ENCODE measurements around the gene ZDHHC19. TPM values are rescaled to one million over a fixed set of nuclear protein-coding genes. Genes with fewer than 3 reads are reported as not detected.
"Not testable (repeated sequence)": the region's sequence is repeated elsewhere in the genome, so short reads cannot be mapped to it uniquely, and the experiment has no call there.

Gene ZDHHC19
- total RNA-seq, 1 experiment from 2014 or later = not detected

DNA sequence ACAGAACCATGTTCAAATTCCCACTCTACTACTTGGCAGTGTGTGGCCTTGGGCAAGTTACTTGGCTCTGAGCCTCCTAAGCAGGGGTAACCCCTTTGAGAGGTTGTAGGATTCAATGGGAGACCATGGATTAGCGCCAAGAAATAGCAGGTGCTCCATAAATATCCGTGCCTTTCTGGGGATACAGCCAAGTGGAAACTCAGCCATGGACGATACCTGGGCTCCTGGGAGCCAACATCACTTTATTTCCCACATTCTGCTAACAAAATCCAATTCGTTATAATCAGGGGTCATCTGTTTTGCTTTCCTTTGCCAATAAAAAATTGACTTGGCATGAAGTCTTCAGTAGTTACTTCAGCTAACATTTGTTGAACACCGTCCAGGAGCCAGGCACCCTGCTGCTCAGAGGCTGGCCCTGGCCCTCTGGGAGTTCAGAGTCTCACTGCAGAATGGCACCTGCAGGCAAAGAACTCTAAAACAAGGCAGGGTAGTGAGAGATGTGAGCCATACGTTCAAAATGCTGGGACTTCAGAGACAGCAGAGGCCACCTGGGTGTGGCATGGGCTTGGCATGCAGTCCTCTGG, 42.3 kb downstream of the ZDHHC19 start:
- no peaks in the 10 kb centered on the region for H3K4me1 ChIP-seq (replicated peaks)
- H3K27ac ChIP-seq = no peak overlapping the region
- no peak overlapping the region for H3K4me3 ChIP-seq
- no peaks in the 10 kb centered on the region for H3K27me3 ChIP-seq (replicated peaks)
- H3K36me3 ChIP-seq = no peaks in the 10 kb centered on the region
- no peak for DNase-seq (ENCODE audit: low read depth in 1 of 2, low spot score in 2 of 2)
- H3K9me3 ChIP-seq (replicated peaks) = no peaks in the 10 kb centered on the region

DNA sequence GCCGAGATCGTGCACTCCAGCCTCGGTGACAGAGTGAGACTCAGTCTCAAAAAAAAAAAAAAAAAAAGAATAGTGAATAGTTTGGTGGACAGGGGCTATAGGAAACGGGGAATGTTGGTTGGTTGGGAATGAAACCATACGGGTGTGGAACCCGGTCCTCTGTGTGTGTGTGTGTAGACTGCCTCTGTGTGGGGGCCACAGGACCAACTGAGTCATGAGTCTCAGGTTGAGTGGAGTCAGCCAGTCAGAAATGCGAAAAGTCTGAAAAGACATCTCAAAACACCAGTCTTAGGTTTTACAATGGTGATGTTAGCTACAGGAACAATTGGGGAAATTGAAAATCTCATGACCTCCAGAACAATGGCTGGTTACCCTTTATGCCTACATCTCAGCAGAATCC, 44.5 kb downstream of the ZDHHC19 start:
- no peaks in the 10 kb centered on the region for H3K36me3 ChIP-seq
- H3K9me3 ChIP-seq (replicated peaks) = no peaks in the 10 kb centered on the region
- no peak for DNase-seq (ENCODE audit: low read depth in 1 of 2, low spot score in 2 of 2)
- H3K27ac ChIP-seq = no peak overlapping the region
- no peaks in the 10 kb centered on the region for H3K27me3 ChIP-seq (replicated peaks)
- H3K4me3 ChIP-seq = no peak overlapping the region
- H3K4me1 ChIP-seq (replicated peaks) = no peaks in the 10 kb centered on the region

DNA sequence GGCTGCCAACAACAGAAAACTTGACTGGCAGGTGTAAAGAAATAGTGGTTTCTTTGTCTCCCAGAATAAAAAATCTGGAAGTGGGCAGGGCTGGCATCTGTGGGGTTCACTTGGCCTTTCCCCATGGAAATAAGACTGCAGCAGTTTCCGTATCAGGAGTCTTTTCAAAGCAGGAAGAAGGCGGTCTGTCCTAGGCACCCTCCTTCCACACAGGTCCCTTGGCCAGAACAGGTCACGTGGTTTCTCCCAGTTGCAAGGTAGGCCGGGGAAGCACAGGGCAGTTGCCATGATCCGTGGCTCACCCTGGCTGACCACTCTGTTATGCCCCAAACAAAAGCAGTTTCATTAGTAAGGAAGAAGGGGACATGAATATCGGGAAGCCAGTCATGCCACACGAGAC, 45.4 kb downstream of the ZDHHC19 start:
- Histone ChIP-seq H3K36me3 (no peaks in the 10 kb centered on the region), H3K4me3 (no peak overlapping the region), H3K27me3 (replicated peaks) (no peaks in the 10 kb centered on the region), H3K4me1 (replicated peaks) (no peaks in the 10 kb centered on the region), H3K27ac (no peak overlapping the region), H3K9me3 (replicated peaks) (no peaks in the 10 kb centered on the region)
- DNase-seq (ENCODE audit: low read depth in 1 of 2, low spot score in 2 of 2) = no peak

DNA sequence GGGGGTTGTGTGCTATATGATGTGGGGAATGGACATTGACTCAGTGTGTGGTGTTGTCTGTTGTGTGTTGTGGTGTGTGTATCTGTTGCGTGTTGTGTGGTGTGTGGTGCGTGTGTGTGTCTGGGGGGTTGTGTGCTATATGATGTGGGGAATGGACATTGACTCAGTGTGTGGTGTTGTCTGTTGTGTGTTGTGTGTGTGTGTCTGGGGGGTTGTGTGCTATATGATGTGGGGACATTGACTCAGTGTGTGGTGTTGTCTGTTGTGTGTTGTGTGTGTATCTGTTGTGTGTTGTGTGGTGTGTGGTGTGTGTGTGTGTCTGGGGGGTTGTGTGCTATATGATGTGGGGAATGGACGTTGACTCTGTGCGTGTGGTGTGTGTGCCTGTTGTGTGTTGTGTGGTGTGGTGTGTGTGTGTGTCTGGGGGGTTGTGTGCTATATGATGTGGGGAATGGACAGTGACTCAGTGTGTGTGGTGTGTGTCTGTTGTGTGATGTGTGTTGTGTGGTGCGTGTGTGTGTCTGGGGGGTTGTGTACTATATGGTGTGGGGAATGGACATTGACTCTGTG, 46.1 kb downstream of the ZDHHC19 start:
- H3K27ac ChIP-seq; H3K27me3 ChIP-seq (replicated peaks); H3K4me3 ChIP-seq; DNase-seq (ENCODE audit: low read depth in 1 of 2, low spot score in 2 of 2); H3K9me3 ChIP-seq (replicated peaks); H3K4me1 ChIP-seq (replicated peaks); H3K36me3 ChIP-seq: not testable (repeated sequence)

DNA sequence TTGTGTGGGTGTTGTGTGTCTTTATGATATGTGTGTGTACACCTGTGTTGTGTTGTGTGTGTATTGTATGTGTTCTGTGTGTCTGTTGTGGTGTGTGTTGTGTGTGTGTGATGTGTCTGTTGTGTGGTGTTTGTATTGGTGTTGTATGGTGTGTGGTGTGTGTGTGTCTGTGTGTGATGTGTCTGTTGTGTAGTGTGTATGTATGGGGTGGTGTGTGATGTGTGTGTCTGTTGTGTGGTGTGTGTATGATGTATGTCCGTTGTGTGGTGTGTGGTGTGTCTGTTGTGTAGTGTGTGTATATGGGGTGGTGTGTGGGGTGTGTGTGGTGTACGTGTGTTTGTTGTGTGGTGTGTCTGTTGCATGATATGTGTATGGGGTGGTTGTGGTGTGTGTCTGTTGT, 46.6 kb downstream of the ZDHHC19 start:
- H3K4me3 ChIP-seq = no peak overlapping the region

DNA sequence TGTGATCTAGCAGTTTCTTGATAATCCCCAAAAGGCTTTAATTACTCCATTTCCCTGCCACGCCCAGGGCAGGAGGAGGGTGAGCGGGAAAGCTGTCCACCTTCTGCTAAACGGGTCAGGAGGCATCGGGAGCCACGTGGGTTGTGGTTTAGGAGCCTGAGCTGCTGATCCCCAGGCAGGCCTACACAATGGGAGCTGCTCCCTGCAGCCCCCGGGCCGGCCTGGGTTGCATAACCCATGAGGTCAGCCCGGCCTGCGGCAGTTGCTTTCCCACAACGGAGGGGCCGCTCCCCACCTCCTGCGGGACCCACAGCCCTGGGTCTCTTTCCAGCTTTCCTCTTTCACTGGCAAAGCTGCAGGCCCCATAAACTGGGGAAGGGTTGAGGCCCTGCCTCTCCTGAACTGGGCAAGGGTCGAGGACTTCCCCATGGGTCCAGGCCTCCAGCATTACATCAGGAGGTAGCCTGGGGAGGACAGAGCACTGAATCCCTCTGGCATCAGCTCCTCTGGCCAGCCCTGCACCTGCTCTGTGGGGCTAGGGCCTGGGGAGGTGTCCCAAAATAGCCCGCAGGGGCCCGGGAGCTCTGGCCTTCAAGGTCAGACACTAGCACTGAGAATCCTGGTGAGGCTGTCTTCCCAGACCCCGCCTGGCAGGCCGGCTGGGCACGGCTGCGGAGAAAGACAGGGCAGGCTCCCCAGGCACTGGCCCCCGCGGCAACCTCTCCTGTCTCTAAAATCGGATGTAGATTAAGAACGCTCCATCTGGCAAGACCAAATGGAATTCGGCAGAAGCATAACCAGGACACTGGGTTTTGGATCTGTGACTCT, 47.3 kb downstream of the ZDHHC19 start:
- DNase-seq (ENCODE audit: low read depth in 1 of 2, low spot score in 2 of 2) = no peak
- Histone ChIP-seq H3K9me3 (replicated peaks) (no peaks in the 10 kb centered on the region), H3K4me3 (no peak overlapping the region)

More for the DNA sequence above, 46.6 kb downstream of the ZDHHC19 start:
- H3K4me1 ChIP-seq (replicated peaks) = no peaks in the 10 kb centered on the region; the same call in 1 of the 2 replicates
- H3K27me3 ChIP-seq (replicated peaks) = no peaks in the 10 kb centered on the region
- no peak overlapping the region for H3K27ac ChIP-seq
- H3K9me3 ChIP-seq (replicated peaks) = no peaks in the 10 kb centered on the region
- H3K36me3 ChIP-seq = no peaks in the 10 kb centered on the region
- no peak for DNase-seq (ENCODE audit: low read depth in 1 of 2, low spot score in 2 of 2)

DNA sequence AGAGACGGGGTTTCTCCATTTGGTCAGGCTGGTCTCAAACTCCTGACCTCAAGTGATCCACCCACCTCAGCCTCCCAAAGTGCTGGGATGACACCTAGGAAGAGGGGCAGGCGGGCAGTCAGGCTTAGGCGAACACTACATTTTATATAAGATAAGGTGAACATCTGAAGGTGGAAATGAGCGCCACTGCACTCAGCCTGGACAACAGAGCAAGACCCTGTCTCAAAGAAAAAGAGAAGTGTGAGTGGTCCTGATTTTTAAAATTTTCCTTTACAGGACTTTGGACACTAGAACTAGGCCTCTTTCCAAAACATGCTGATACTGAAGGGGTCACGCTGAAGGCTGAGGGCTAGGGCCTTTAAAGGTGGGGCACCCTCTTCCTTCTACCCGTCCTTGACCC, 48.0 kb downstream of the ZDHHC19 start:
- no peak for DNase-seq (ENCODE audit: low read depth in 1 of 2, low spot score in 2 of 2)
- no peak overlapping the region for H3K4me3 ChIP-seq
- no peak overlapping the region for H3K27ac ChIP-seq
- no peaks in the 10 kb centered on the region for H3K27me3 ChIP-seq (replicated peaks)
- H3K36me3 ChIP-seq = no peaks in the 10 kb centered on the region
- H3K9me3 ChIP-seq (replicated peaks) = no peaks in the 10 kb centered on the region
- no peaks in the 10 kb centered on the region; the same call in 1 of the 2 replicates for H3K4me1 ChIP-seq (replicated peaks)

More for the DNA sequence above, 47.3 kb downstream of the ZDHHC19 start:
- H3K27me3 ChIP-seq (replicated peaks) = no peaks in the 10 kb centered on the region
- no peaks in the 10 kb centered on the region for H3K36me3 ChIP-seq
- H3K27ac ChIP-seq = no peak overlapping the region
- no peaks in the 10 kb centered on the region; the same call in 1 of the 2 replicates for H3K4me1 ChIP-seq (replicated peaks)

DNA sequence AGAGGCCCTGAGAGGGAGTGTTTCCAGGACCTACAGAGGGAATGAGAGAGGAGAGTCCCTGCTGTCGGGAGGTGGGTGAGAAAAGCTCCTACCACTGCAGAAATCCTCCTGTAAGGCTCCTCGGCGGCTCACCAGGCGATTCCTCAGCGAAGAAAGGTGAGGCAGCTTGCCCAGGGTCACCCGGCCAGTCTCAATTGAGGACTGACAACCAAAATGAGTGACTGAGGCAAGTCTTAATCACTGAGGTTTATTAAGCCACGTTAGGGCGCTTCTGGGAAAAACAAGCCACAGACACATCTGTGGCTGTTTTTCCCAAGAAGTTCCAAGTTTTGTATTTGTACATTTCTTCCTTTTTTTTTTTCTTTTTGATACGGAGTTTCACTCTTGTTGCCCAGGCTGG, 48.5 kb downstream of the ZDHHC19 start:
- DNase-seq (ENCODE audit: low read depth in 1 of 2, low spot score in 2 of 2) = no peak
- H3K27me3 ChIP-seq (replicated peaks) = no peaks in the 10 kb centered on the region
- H3K4me1 ChIP-seq (replicated peaks) = no peaks in the 10 kb centered on the region; the same call in 1 of the 2 replicates
- H3K4me3 ChIP-seq = no peak overlapping the region
- no peaks in the 10 kb centered on the region for H3K36me3 ChIP-seq
- no peaks in the 10 kb centered on the region for H3K9me3 ChIP-seq (replicated peaks)
- no peak overlapping the region for H3K27ac ChIP-seq

DNA sequence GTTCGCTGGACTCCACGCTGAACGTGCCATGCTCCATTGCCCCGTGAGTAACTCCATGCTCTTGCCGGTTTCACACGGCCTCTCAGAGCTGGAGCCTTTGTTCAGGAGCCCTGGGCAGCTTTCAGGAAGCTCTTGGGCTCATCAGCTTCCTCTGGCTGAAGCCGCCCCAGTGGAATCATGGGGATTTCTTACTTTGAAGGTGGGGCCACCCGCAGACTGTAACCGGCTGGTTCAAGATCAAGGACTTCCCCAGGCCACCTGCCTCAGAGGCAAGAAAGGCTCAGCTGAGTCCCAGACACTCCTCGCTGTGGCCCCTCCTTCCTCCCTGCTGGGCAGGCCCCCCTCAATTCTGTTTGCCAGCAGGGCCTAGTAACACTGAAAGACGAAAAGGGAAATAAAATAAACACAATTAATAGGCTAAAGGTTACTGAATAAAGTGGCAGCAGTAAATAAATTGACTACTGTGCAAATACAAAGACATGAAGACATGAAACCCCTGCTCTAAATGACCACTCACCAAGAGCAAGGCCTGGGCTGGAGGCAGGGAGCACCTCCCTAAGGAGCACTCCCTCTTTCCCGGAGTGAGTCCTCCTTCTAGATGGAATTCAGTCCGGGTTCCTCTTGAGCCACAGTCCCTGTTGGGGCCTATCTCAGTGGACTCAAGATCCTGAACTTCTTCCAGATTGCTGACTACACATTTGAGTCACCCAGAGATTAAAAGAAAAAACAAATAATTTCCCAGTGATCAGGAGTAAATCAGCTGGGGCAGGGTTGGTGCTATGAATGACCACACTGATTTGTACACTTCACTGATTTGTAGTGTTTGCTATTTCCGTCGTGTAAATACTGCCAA, 51.0 kb downstream of the ZDHHC19 start:
- Histone ChIP-seq H3K27ac (no peak overlapping the region), H3K4me3 (no peak overlapping the region)

DNA sequence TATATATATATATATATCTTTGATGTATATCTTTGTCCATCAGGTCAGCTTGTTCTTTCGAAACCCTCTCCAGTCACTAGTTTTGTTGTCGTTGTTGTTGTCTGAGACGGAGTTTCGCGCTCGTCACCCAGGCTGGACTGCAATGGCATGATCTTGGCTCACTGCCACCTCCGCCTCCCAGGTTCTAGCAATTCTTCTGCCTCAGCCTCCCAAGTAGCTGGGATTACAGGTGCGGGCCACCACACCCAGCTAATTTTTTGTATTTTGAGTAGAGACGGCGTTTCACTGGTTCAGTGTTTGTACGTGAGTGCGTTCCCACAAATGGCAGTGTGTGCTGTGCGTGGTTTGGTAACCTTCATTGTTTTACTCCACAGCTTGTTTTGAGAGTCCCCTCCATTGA, 51.7 kb downstream of the ZDHHC19 start:
- H3K27ac ChIP-seq = no peak overlapping the region
- H3K36me3 ChIP-seq = no peaks in the 10 kb centered on the region
- H3K4me3 ChIP-seq = no peak overlapping the region
- no peaks in the 10 kb centered on the region for H3K27me3 ChIP-seq (replicated peaks)
- no peaks in the 10 kb centered on the region for H3K9me3 ChIP-seq (replicated peaks)
- no peak for DNase-seq (ENCODE audit: low read depth in 1 of 2, low spot score in 2 of 2)
- H3K4me1 ChIP-seq (replicated peaks) = no peaks in the 10 kb centered on the region; the same call in 1 of the 2 replicates

More for the DNA sequence above, 51.0 kb downstream of the ZDHHC19 start:
- H3K27me3 ChIP-seq (replicated peaks) = no peaks in the 10 kb centered on the region
- no peaks in the 10 kb centered on the region for H3K36me3 ChIP-seq
- peak in 1 of 2 experiments; percentile 6 for DNase-seq (ENCODE audit: low read depth in 1 of 2, low spot score in 2 of 2)
- no peaks in the 10 kb centered on the region for H3K9me3 ChIP-seq (replicated peaks)
- no peaks in the 10 kb centered on the region; the same call in 1 of the 2 replicates for H3K4me1 ChIP-seq (replicated peaks)

DNA sequence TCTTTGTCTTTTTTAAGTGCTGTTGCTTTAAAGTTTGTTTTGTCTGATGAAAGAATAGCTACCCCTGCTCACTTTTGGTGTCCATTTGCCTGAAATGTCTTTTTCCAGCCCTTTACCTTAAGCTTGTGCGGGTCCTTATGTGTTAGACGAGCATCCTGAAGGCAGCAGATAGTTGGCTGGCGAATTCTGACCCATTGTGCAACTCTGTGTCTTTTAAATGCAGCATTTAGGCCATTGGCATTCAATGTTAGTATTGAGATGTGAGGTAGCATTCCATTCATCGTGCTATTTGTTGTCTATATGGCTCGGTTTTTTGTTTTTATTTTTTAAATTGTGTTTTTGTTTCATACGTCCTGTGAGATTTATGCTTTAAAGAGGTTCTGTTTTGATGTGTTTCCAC, 55.0 kb downstream of the ZDHHC19 start:
- no peaks in the 10 kb centered on the region; the same call in 1 of the 2 replicates for H3K4me1 ChIP-seq (replicated peaks)
- no peaks in the 10 kb centered on the region for H3K27me3 ChIP-seq (replicated peaks)
- no peak overlapping the region for H3K4me3 ChIP-seq
- no peaks in the 10 kb centered on the region for H3K36me3 ChIP-seq
- no peaks in the 10 kb centered on the region for H3K9me3 ChIP-seq (replicated peaks)
- no peak for DNase-seq (ENCODE audit: low read depth in 1 of 2, low spot score in 2 of 2)
- H3K27ac ChIP-seq = no peak overlapping the region

DNA sequence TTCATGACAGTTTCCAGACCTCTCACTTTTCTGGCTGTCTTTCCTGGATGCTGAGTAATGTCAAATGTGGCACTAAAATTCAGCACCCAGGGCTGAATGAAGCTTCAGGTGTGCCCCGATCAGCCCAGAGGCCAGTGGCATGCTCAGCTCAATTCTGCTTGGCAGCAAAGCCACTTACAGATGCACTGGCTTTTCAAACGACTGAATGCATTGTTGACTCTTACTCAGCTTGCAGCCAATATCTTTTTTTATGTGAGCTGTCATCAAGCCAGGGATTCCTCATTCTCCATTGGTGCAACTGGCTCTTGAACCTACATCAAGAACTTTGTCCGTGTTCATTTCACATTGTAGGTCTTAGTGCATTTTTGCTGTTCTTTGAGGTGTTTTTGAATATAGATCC, 60.7 kb downstream of the ZDHHC19 start:
- Histone ChIP-seq H3K9me3 (replicated peaks) (no peaks in the 10 kb centered on the region), H3K27me3 (replicated peaks) (no peaks in the 10 kb centered on the region), H3K36me3 (no peaks in the 10 kb centered on the region), H3K4me1 (replicated peaks) (no peaks in the 10 kb centered on the region), H3K27ac (no peak overlapping the region), H3K4me3 (no peak overlapping the region)
- no peak for DNase-seq (ENCODE audit: low read depth in 1 of 2, low spot score in 2 of 2)

DNA sequence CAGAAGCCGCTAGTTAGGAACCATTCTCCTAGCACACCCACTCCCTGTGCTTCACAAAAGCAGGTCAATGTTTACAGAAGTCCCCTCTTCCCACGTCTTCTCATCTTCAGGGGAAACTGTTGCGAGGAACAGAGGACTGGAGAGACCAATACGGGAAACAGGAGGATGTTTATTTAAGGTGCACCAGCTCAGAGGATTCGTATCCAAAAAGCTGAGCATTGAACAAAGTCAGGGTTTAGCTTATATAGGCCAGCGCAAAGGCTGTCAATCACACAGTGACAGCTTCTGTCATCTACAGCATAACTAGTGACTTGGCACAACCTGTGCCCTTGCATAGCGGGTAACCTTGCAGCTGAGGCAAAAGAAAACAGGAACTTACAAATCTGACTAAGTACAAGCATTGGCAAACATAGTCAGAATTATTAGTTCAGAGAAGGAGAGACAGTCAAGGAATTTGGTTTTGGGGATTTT, 61.3 kb downstream of the ZDHHC19 start:
- Histone ChIP-seq H3K4me1 (replicated peaks) (no peaks in the 10 kb centered on the region; the same call in 1 of the 2 replicates), H3K9me3 (replicated peaks) (no peaks in the 10 kb centered on the region), H3K36me3 (no peaks in the 10 kb centered on the region), H3K27ac (no peak overlapping the region), H3K27me3 (replicated peaks) (no peaks in the 10 kb centered on the region), H3K4me3 (no peak overlapping the region)
- no peak for DNase-seq (ENCODE audit: low read depth in 1 of 2, low spot score in 2 of 2)
